Hematopoietic multipotent progenitor cell treated with erythropoietin and hydrocortisone succinate and interleukin-3 and kit ligand, for 8 days (in vitro differentiated cells): ENCODE data around the gene NUTM2D.
"Not testable (repeated sequence)": the region's sequence is repeated elsewhere in the genome, so short reads cannot be mapped to it uniquely, and the experiment has no call there.

ENCODE experiments used
- DNase-seq: peaks from one replicate; pipeline ENCODE4 v3.0.0-alpha.2; 2015

The NUTM2D gene

GRCh38 chr10:87357444-87357843 is at the start of gene NUTM2D:
Gene NUTM2D (plus strand): TSS chr10:87357744. CDS start chr10:87358266, 522 bp downstream.
- DNase-seq: not testable (repeated sequence)

GRCh38 chr10:87308702-87309101 is 48.8 kb upstream of the NUTM2D start:
- peak; percentile 60 for DNase-seq

- not testable (repeated sequence) for DNase-seq
Observed at GRCh38 chr10:87309657-87310056, 47.9 kb upstream of the NUTM2D start.

- DNase-seq: not testable (repeated sequence)
Observed at GRCh38 chr10:87311521-87311920, 46.0 kb upstream of the NUTM2D start.

GRCh38 chr10:87313649-87314359 is 43.7 kb upstream of the NUTM2D start:
- DNase-seq: not testable (repeated sequence)

- not testable (repeated sequence) for DNase-seq
Observed at GRCh38 chr10:87314360-87314973, 43.1 kb upstream of the NUTM2D start.

GRCh38 chr10:87321505-87321904 is 36.0 kb upstream of the NUTM2D start:
- DNase-seq: not testable (repeated sequence)

- not testable (repeated sequence) for DNase-seq
Observed at GRCh38 chr10:87324559-87324958, 33.0 kb upstream of the NUTM2D start.

- not testable (repeated sequence) for DNase-seq
Observed at GRCh38 chr10:87327958-87328357, 29.6 kb upstream of the NUTM2D start.

GRCh38 chr10:87329131-87329530 is 28.4 kb upstream of the NUTM2D start:
- not testable (repeated sequence) for DNase-seq

GRCh38 chr10:87332687-87333086 is 24.9 kb upstream of the NUTM2D start:
- DNase-seq: not testable (repeated sequence)

GRCh38 chr10:87340411-87340810 is 17.1 kb upstream of the NUTM2D start:
- DNase-seq: peak; percentile 19

GRCh38 chr10:87341546-87342142 is 15.9 kb upstream of the NUTM2D start:
- not testable (repeated sequence) for DNase-seq

- peak; percentile 85 for DNase-seq
Observed at GRCh38 chr10:87342249-87342710, 15.3 kb upstream of the NUTM2D start.

- DNase-seq: peak; percentile 84
Observed at GRCh38 chr10:87342711-87343258, 14.8 kb upstream of the NUTM2D start.

- not testable (repeated sequence) for DNase-seq
Observed at GRCh38 chr10:87345743-87346142, 11.8 kb upstream of the NUTM2D start.

- not testable (repeated sequence) for DNase-seq
Observed at GRCh38 chr10:87350161-87350560, 7.4 kb upstream of the NUTM2D start.

GRCh38 chr10:87352825-87353224 is 4.7 kb upstream of the NUTM2D start:
- DNase-seq: peak; percentile 4

- not testable (repeated sequence) for DNase-seq
Observed at GRCh38 chr10:87355110-87355509, 2.4 kb upstream of the NUTM2D start.

- not testable (repeated sequence) for DNase-seq
Observed at GRCh38 chr10:87358159-87358558, 615 bp downstream of the NUTM2D start.

- DNase-seq: not testable (repeated sequence)
Observed at GRCh38 chr10:87369514-87370112, 12.1 kb downstream of the NUTM2D start.

- DNase-seq: not testable (repeated sequence)
Observed at GRCh38 chr10:87374091-87374490, 16.5 kb downstream of the NUTM2D start.

- DNase-seq: not testable (repeated sequence)
Observed at GRCh38 chr10:87379115-87379514, 21.6 kb downstream of the NUTM2D start.
